H1 (cell line): ENCODE data around the gene SNX24. TPM values are rescaled to one million over a fixed set of nuclear protein-coding genes. Genes with fewer than 3 reads are reported as not detected.

Source experiments
- CHD1 ChIP-seq: IDR thresholded peaks from 2 replicates; pipeline ENCODE4 v1.6.1; 2012; ENCODE audit warnings: low read depth, low read length, improper control_type of control experiment
- JUN ChIP-seq: IDR thresholded peaks from 2 replicates; pipeline ENCODE4 v1.6.1; 2011; ENCODE audit warnings: low read depth, mild to moderate bottlenecking, improper control_type of control experiment, low read length
- NRF1 ChIP-seq: IDR thresholded peaks from 2 replicates; pipeline ENCODE4 v1.6.1; 2011; ENCODE audit warnings: mild to moderate bottlenecking, low read depth, low read length, improper control_type of control experiment
- polyA plus RNA-seq, 7 experiments: library from polyadenylated mRNA; depleted of rRNA in 3 of 7; stranded (reverse) in 5 of 7; unstranded in 2 of 7; fragments of >200 nt in 5 of 7; fragments of 200-250 nt in 2 of 7; gene quantifications; 1 replicate in 5 of 7; 2 replicates in 1 of 7; 4 replicates in 1 of 7; pipeline versions ENCODE4 v1.2.1 to v1.2.3, GENCODE V29; 2011 to 2013; ENCODE audit warnings: missing spikeins in 2 of 7, mixed read lengths in 2 of 7
- total RNA-seq: library from RNA; stranded (reverse); fragmentation: NEBNext Ultra II Directional; extraction: Animal tissue kit (Norgen Biotek cat#: 25700); gene quantifications from 2 replicates; pipeline ENCODE4 v1.2.1, GENCODE V29; 2021

The SNX24 gene
- total and polyA plus RNA-seq, 2 of the 8 experiments (the other 6 are each of a cell fraction or from before 2014, with no cell fraction given), result 7.3 to 14.3 TPM

GRCh38 chr5:122858451-122858850, 13.0 kb downstream of the SNX24 start (continued):
- no peak for TF ChIP-seq JUN
- no peak for TF ChIP-seq CHD1
- no peak for TF ChIP-seq NRF1
- TF ChIP-seq, all 59 proteins: peak for 0
